Measurements from ENCODE around the gene PUSL1.
A peak's percentile ranks its signal among the peaks of the same experiment; 100 is the strongest.

PUSL1 gene

GRCh38 chr1:1264026-1264425 is 44.4 kb upstream of the PUSL1 start:
- H3K36me3 ChIP-seq (ENCODE audit: control insufficient read depth in 2 of 2, insufficient read depth in 1 of 2, low read length in 2 of 2) = peaks cover 3 to 94% of the 10 kb centered on the region in 2 experiments; a peak in 2 of 3 replicates
- no peak overlapping the region for H3K4me3 ChIP-seq (ENCODE audit: low read depth, low read length)
- H3K4me1 ChIP-seq (ENCODE audit: control insufficient read depth, insufficient read depth, low read length) = no peaks in the 10 kb centered on the region
- POLR2A ChIA-PET = interaction anchor here (1.3 to 2.0 kb wide), 3 partner anchors 13 to 142 kb away, joined by 3 to 5 read pairs (median 5); no protein-coding TSS in a partner anchor
- TF ChIP-seq ZBTB7A (tag by site-specific recombination; IDR thresholded peaks at IDR 0.05; ENCODE audit: low read depth) = no peak
- CTCF ChIA-PET = interaction anchor here (0.6 to 2.6 kb wide), 6 partner anchors 10 to 141 kb away, joined by 3 to 12 read pairs (median 4); no protein-coding TSS in a partner anchor
- H3K27ac ChIP-seq (ENCODE audit: extremely low read depth, low read depth, low read length) = no peak overlapping the region
- no peaks in the 10 kb centered on the region for H3K9me3 ChIP-seq (ENCODE audit: control insufficient read depth, insufficient read depth, low read depth, low read length)

GRCh38 chr1:1264868-1265272 is 43.5 kb upstream of the PUSL1 start:
- POLR2A ChIA-PET = interaction anchor here (0.7 to 2.0 kb wide), 4 partner anchors 9 to 143 kb away, joined by 3 to 6 read pairs (median 5); partner anchors contain the start of gene UBE2J2
- Histone ChIP-seq H3K4me1 (ENCODE audit: control insufficient read depth, insufficient read depth, low read length) (no peaks in the 10 kb centered on the region), H3K36me3 (ENCODE audit: control insufficient read depth in 2 of 2, insufficient read depth in 1 of 2, low read length in 2 of 2) (peaks cover 3 to 93% of the 10 kb centered on the region in 2 experiments; a peak in 2 of 3 replicates), H3K4me3 (ENCODE audit: low read depth, low read length) (no peak overlapping the region), H3K27ac (ENCODE audit: extremely low read depth, low read depth, low read length) (no peak overlapping the region), H3K9me3 (ENCODE audit: control insufficient read depth, insufficient read depth, low read depth, low read length) (no peaks in the 10 kb centered on the region)
- CTCF ChIA-PET = interaction anchor here (0.6 to 2.6 kb wide), 7 partner anchors 10 to 148 kb away, joined by 3 to 12 read pairs (median 4); no protein-coding TSS in a partner anchor
- TF ChIP-seq GLI2 (tag by site-specific recombination; IDR thresholded peaks at IDR 0.05; ENCODE audit: borderline replicate concordance, low read depth) (no peak), ZNF155 (tag by site-specific recombination; IDR thresholded peaks at IDR 0.05) (no peak), ZNF830 (tag by site-specific recombination; IDR thresholded peaks at IDR 0.05; ENCODE audit: low read depth) (no peak), ZNF664 (tag by site-specific recombination; IDR thresholded peaks at IDR 0.05) (no peak), ZNF449 (tag by site-specific recombination; IDR thresholded peaks at IDR 0.05) (peak; percentile 70), ZNF621 (tag by site-specific recombination; IDR thresholded peaks at IDR 0.05) (no peak), ZSCAN16 (tag by site-specific recombination; IDR thresholded peaks at IDR 0.05) (no peak), ZNF394 (tag by site-specific recombination; IDR thresholded peaks at IDR 0.05; ENCODE audit: borderline replicate concordance) (no peak), BCL11A (tag by site-specific recombination; IDR thresholded peaks at IDR 0.05; ENCODE audit: low read depth) (no peak), CTCF (tag by site-specific recombination; IDR thresholded peaks at IDR 0.05) (0 out of 2 replicates have a peak, but pooled peaks have one; percentile 11), TSHZ1 (tag by site-specific recombination; IDR thresholded peaks at IDR 0.05; ENCODE audit: borderline replicate concordance) (no peak), SETDB1 (IDR thresholded peaks at IDR 0.05; ENCODE audit: insufficient read length, low read length) (no peak), ZNF2 (tag by site-specific recombination; IDR thresholded peaks at IDR 0.05) (no peak), ZEB2 (tag by site-specific recombination; IDR thresholded peaks at IDR 0.05) (0 out of 2 replicates have a peak, but pooled peaks have one; percentile 27), ZNF629 (tag by site-specific recombination; IDR thresholded peaks at IDR 0.05) (peak; percentile 68)

All from HEK293 (cell line).